H1 (cell line): ENCODE data around the gene HEBP2. TPM values are rescaled to one million over a fixed set of nuclear protein-coding genes. Genes with fewer than 3 reads are reported as not detected.

ENCODE experiments used
- CTCF ChIA-PET: fragments of 300-600 bp; sonication (Branson Sonifier 250); formaldehyde crosslinking; loops from one replicate; lab custom pipeline; 2021; ENCODE audit not compliant: partially characterized antibody; lab: Charles Lee
- POLR2A ChIA-PET: fragments of 300-600 bp; sonication (Branson Sonifier 250); formaldehyde crosslinking; loops from one replicate; lab custom pipeline; 2021; ENCODE audit warnings: inconsistent platforms; ENCODE audit not compliant: partially characterized antibody; lab: Charles Lee
- DNase-seq, 2 experiments: peaks; one replicate each; pipeline versions ENCODE4 v3.0.0 to v3.0.0-alpha.2; 2010 to 2022; ENCODE audit warnings: low spot score in 2 of 2, low read depth in 1 of 2, mixed read lengths in 1 of 2
- FAIRE-seq: peaks from 2 replicates; lab custom pipeline; 2011; peaks lifted over from hg19 to GRCh38; lab: Jason Lieb, UNC
- H2AFZ ChIP-seq: 2 replicates; pipeline ENCODE4 v1.8.1; 2012; ENCODE audit warnings: low read length, inconsistent platforms
- H2AK5ac ChIP-seq: 2 replicates; pipeline ENCODE4 v1.6.1; 2013; ENCODE audit warnings: low read depth, low read length
- H2BK120ac ChIP-seq: replicated peaks from 2 replicates; pipeline ENCODE3; 2013; ENCODE audit warnings: low read depth, low read length, inconsistent platforms
- H2BK12ac ChIP-seq: 2 replicates; pipeline ENCODE4 v1.6.1; 2013; ENCODE audit warnings: low read depth, low read length
- H2BK15ac ChIP-seq: 2 replicates; pipeline ENCODE4 v1.6.1; 2013; ENCODE audit warnings: low read length
- H2BK20ac ChIP-seq: 2 replicates; pipeline ENCODE4 v1.6.1; 2013; ENCODE audit warnings: low read length
- H2BK5ac ChIP-seq: 2 replicates; pipeline ENCODE4 v1.6.1; 2013; ENCODE audit warnings: low read depth, low read length
- H3K14ac ChIP-seq: 2 replicates; pipeline ENCODE4 v1.6.1; 2013; ENCODE audit warnings: inconsistent platforms; ENCODE audit not compliant: insufficient read length
- H3K18ac ChIP-seq: 2 replicates; pipeline ENCODE4 v1.6.1; 2013; ENCODE audit warnings: low read length; ENCODE audit errors: extremely low read depth
- H3K23ac ChIP-seq: 2 replicates; pipeline ENCODE4 v1.6.1; 2013; ENCODE audit warnings: inconsistent platforms; ENCODE audit not compliant: insufficient read length
- H3K23me2 ChIP-seq: 2 replicates; pipeline ENCODE4 v1.6.1; 2013; ENCODE audit warnings: low read depth, low read length
- H3K27ac ChIP-seq: 2 replicates; pipeline ENCODE4 v1.6.1; 2011; ENCODE audit warnings: low read depth, low read length, inconsistent platforms
- H3K27me3 ChIP-seq, 4 experiments: replicated peaks in 1 of 4; 1 replicate in 1 of 4; 2 replicates in 3 of 4; pipeline versions ENCODE4 v1.6.1 to v1.8.1; 2011 to 2013; ENCODE audit warnings: low read length in 3 of 4, mild to moderate bottlenecking in 3 of 4, inconsistent platforms in 2 of 4, mixed read lengths in 2 of 4, moderate library complexity in 1 of 4; ENCODE audit not compliant: control insufficient read depth in 3 of 4, insufficient read depth in 3 of 4; ENCODE audit errors: extremely low read depth in 1 of 4
- H3K36me3 ChIP-seq, 4 experiments: 2 replicates each; pipeline versions ENCODE4 v1.6.1 to v1.8.1; 2011 to 2013; ENCODE audit warnings: mild to moderate bottlenecking in 4 of 4, low read length in 3 of 4, moderate library complexity in 2 of 4, control low read depth in 1 of 4, inconsistent platforms in 1 of 4; ENCODE audit not compliant: insufficient read depth in 4 of 4, control insufficient read depth in 2 of 4
- H3K4ac ChIP-seq: replicated peaks from 2 replicates; pipeline ENCODE3; 2013; ENCODE audit warnings: low read length, low read depth, mixed read lengths, inconsistent platforms; ENCODE audit not compliant: insufficient read length
- H3K4me1 ChIP-seq, 4 experiments: replicated peaks in 1 of 4; 1 replicate in 1 of 4; 2 replicates in 3 of 4; pipeline versions ENCODE4 v1.6.1 to v1.8.1; 2011 to 2013; ENCODE audit warnings: low read length in 3 of 4, inconsistent platforms in 2 of 4, mixed read lengths in 1 of 4; ENCODE audit not compliant: insufficient read depth in 4 of 4, control insufficient read depth in 3 of 4
- H3K4me2 ChIP-seq, 2 experiments: 2 replicates each; pipeline versions ENCODE4 v1.6.1 to v1.8.1; 2011 to 2013; ENCODE audit warnings: low read depth in 2 of 2, low read length in 2 of 2, control low read depth in 1 of 2, inconsistent platforms in 1 of 2, mild to moderate bottlenecking in 1 of 2; ENCODE audit not compliant: insufficient read depth in 1 of 2
- H3K4me3 ChIP-seq, 4 experiments: fragments of 200-600, 300-600 bp in 1 of 4; sonication (generic), shearing (Covaris generic), sonication (Bioruptor Twin) in 1 of 4; 2 replicates each; pipeline versions ENCODE4 v1.5.1 to v1.8.1; 2011 to 2016; ENCODE audit warnings: low read length in 4 of 4, low read depth in 3 of 4, control low read depth in 2 of 4, inconsistent platforms in 2 of 4, mild to moderate bottlenecking in 2 of 4, mixed read lengths in 1 of 4, moderate library complexity in 1 of 4; ENCODE audit not compliant: insufficient read depth in 2 of 4; ENCODE audit errors: extremely low read depth in 1 of 4
- H3K56ac ChIP-seq: replicated peaks from 2 replicates; pipeline ENCODE3; 2013; ENCODE audit warnings: low read depth, mild to moderate bottlenecking, mixed read lengths, low read length, inconsistent platforms; ENCODE audit not compliant: insufficient read length
- H3K79me1 ChIP-seq: 2 replicates; pipeline ENCODE4 v1.6.1; 2013; ENCODE audit warnings: low read depth, low read length, control low read depth
- H3K79me2 ChIP-seq, 2 experiments: 2 replicates each; pipeline versions ENCODE4 v1.6.1 to v1.8.1; 2012 to 2013; ENCODE audit warnings: low read length in 2 of 2, mild to moderate bottlenecking in 2 of 2, inconsistent platforms in 1 of 2; ENCODE audit not compliant: insufficient read depth in 2 of 2, control insufficient read depth in 1 of 2
- H3K9ac ChIP-seq, 4 experiments: replicated peaks in 1 of 4; 1 replicate in 1 of 4; 2 replicates in 3 of 4; pipeline versions ENCODE4 v1.6.1 to v1.8.1; 2011 to 2013; ENCODE audit warnings: low read depth in 3 of 4, low read length in 3 of 4, control low read depth in 2 of 4, mild to moderate bottlenecking in 2 of 4, moderate library complexity in 2 of 4, inconsistent platforms in 1 of 4; ENCODE audit errors: extremely low read depth in 1 of 4
- H3K9me3 ChIP-seq, 2 experiments: 2 replicates each; pipeline versions ENCODE4 v1.6.1 to v1.8.1; 2012 to 2013; ENCODE audit warnings: mild to moderate bottlenecking in 2 of 2, moderate library complexity in 2 of 2, control low read depth in 1 of 2, inconsistent platforms in 1 of 2, low read depth in 1 of 2, low read length in 1 of 2, mixed read lengths in 1 of 2; ENCODE audit not compliant: insufficient read depth in 2 of 2
- H4K20me1 ChIP-seq, 2 experiments: replicated peaks in 1 of 2; 2 replicates each; pipeline versions ENCODE3 to v1.8.1; 2011 to 2013; ENCODE audit warnings: inconsistent platforms in 2 of 2, low read length in 2 of 2, mild to moderate bottlenecking in 1 of 2; ENCODE audit not compliant: insufficient read depth in 2 of 2, control insufficient read depth in 1 of 2
- H4K5ac ChIP-seq: 2 replicates; pipeline ENCODE4 v1.6.1; 2013; ENCODE audit warnings: low read length, low read depth, mixed read lengths, inconsistent platforms; ENCODE audit not compliant: insufficient read length
- H4K8ac ChIP-seq: 2 replicates; pipeline ENCODE4 v1.8.0; 2013; ENCODE audit warnings: mild to moderate bottlenecking, moderate library complexity, low read length, inconsistent platforms; ENCODE audit not compliant: insufficient read depth; ENCODE audit errors: extremely low read depth
- H4K91ac ChIP-seq: replicated peaks from 2 replicates; pipeline ENCODE3; 2013; ENCODE audit warnings: low read length, mixed read lengths, inconsistent platforms; ENCODE audit not compliant: insufficient read length
- RAD21 ChIP-seq, 2 experiments: IDR thresholded peaks in 1 of 2; conservative IDR thresholded peaks in 1 of 2; 2 replicates each; pipeline ENCODE4 v1.6.1; 2011; ENCODE audit warnings: low read depth in 2 of 2, low read length in 2 of 2, improper control_type of control experiment in 1 of 2, inconsistent platforms in 1 of 2, mild to moderate bottlenecking in 1 of 2, moderate library complexity in 1 of 2
- WGBS, 2 experiments: shearing (Covaris generic) in 1 of 2; methylation state at CpG; one replicate each; pipeline versions ENCODE4 v1.1.6 to v1.1.7; 2013 to 2015; ENCODE audit warnings: low lambda C conversion rate in 2 of 2, mixed read lengths in 2 of 2, inconsistent platforms in 1 of 2, low coverage in 1 of 2, missing lambda C conversion rate in 1 of 2; ENCODE audit not compliant: insufficient replicate concordance in 2 of 2, insufficient coverage in 1 of 2, insufficient read length in 1 of 2; ENCODE audit errors: extremely low coverage in 1 of 2, missing lambda C conversion rate in 1 of 2; 5-methylcytosine and 5-hydroxymethylcytosine counted together
- polyA plus RNA-seq, 7 experiments: library from polyadenylated mRNA; depleted of rRNA in 3 of 7; stranded (reverse) in 5 of 7; unstranded in 2 of 7; fragments of >200 nt in 5 of 7; fragments of 200-250 nt in 2 of 7; gene quantifications; 1 replicate in 5 of 7; 2 replicates in 1 of 7; 4 replicates in 1 of 7; pipeline versions ENCODE4 v1.2.1 to v1.2.3, GENCODE V29; 2011 to 2013; ENCODE audit warnings: missing spikeins in 2 of 7, mixed read lengths in 2 of 7
- total RNA-seq: library from RNA; stranded (reverse); fragmentation: NEBNext Ultra II Directional; extraction: Animal tissue kit (Norgen Biotek cat#: 25700); gene quantifications from 2 replicates; pipeline ENCODE4 v1.2.1, GENCODE V29; 2021

Gene HEBP2
- total and polyA plus RNA-seq, 2 of the 8 experiments (the other 6 are each of a cell fraction or from before 2014, with no cell fraction given): 6.5 to 37.9 TPM

- CTCF ChIA-PET: interaction anchor here (1.1 kb wide), 1 partner anchor 366 kb away, joined by 3 read pairs; no protein-coding TSS in a partner anchor
- TF ChIP-seq RAD21 (IDR thresholded peaks at IDR 0.05 in 1 of 2, conservative IDR thresholded peaks at IDR 0.05 in 1 of 2; ENCODE audit: low read depth in 2 of 2, low read length in 2 of 2): no peak
Observed at GRCh38 chr6:138371720-138372119, 32.3 kb upstream of the HEBP2 start.

More at GRCh38 chr6:138371720-138372119, 32.3 kb upstream of the HEBP2 start:
- H3K23me2 ChIP-seq: no peaks in the 10 kb centered on the region
- H3K18ac ChIP-seq: no peak overlapping the region
- H2BK5ac ChIP-seq: no peak overlapping the region
- H3K79me2 ChIP-seq: no peaks in the 10 kb centered on the region
- no peak overlapping the region for H3K56ac ChIP-seq
- H2BK120ac ChIP-seq: no peak overlapping the region
- no peaks in the 10 kb centered on the region for H3K79me1 ChIP-seq
- no peak overlapping the region for H4K5ac ChIP-seq
- no peak overlapping the region for H4K8ac ChIP-seq
- H4K20me1 ChIP-seq: no peaks in the 10 kb centered on the region
- no peak overlapping the region for H4K91ac ChIP-seq
- FAIRE-seq (no peak), DNase-seq (no peak)
- H2AFZ ChIP-seq: no peak overlapping the region
- H3K36me3 ChIP-seq: no peaks in the 10 kb centered on the region
- H2AK5ac ChIP-seq: no peak overlapping the region
- no peak overlapping the region for H3K23ac ChIP-seq
- no peak overlapping the region for H3K4me3 ChIP-seq
- POLR2A ChIA-PET: no interaction called here
- no peak overlapping the region for H2BK20ac ChIP-seq
- no peak overlapping the region for H2BK12ac ChIP-seq
- H3K27me3 ChIP-seq: no peaks in the 10 kb centered on the region
- no peak overlapping the region for H2BK15ac ChIP-seq
- H3K9me3 ChIP-seq: no peaks in the 10 kb centered on the region
- 0 out of 7 replicates have a peak, but pooled peaks cover 0 to 3% (median 0%) of the 10 kb centered on the region in 4 experiments for H3K4me1 ChIP-seq
- no peak overlapping the region for H3K4ac ChIP-seq
- no peak overlapping the region for H3K4me2 ChIP-seq
- no peak overlapping the region for H3K14ac ChIP-seq
- WGBS, 2 experiments: 78% methylated on average over 3 of the region's 3 CpGs; no CpG with 5 or more reads in 1 of the 2 experiments
- H3K27ac ChIP-seq: no peak overlapping the region
- H3K9ac ChIP-seq: no peak overlapping the region
